ENCODE measurements around the gene C7.

- TF ChIP-seq POLR2A (IDR thresholded peaks at IDR 0.05) (no peak), CTCF (IDR thresholded peaks at IDR 0.05) (no peak), POLR2AphosphoS5 (IDR thresholded peaks at IDR 0.05) (no peak)
Observed at GRCh38 chr5:41009232-41009631, 99.9 kb downstream of the C7 start.
